ENCODE data around the gene ROR2. TPM values are rescaled to one million over a fixed set of nuclear protein-coding genes. Genes with fewer than 3 reads are reported as not detected.

Gene ROR2
- total RNA-seq, 1 experiment from 2014 or later = 0.68 TPM

GRCh38 chr9:91849694-91850093, 100.3 kb downstream of the ROR2 start:
- no peaks in the 10 kb centered on the region for H3K9me3 ChIP-seq
- BruUV-seq (replicated peaks) = no TSS peak
- no peaks in the 10 kb centered on the region for H3K36me3 ChIP-seq (ENCODE audit: control insufficient read depth, insufficient read depth, low read length)
- Mint-ChIP-seq H3K27ac (ENCODE audit: unreplicated experiment) (no peak overlapping the region), H3K4me3 (ENCODE audit: unreplicated experiment) (no peak overlapping the region), H3K27me3 (ENCODE audit: insufficient read depth, unreplicated experiment) (no peaks in the 10 kb centered on the region), H3K9me3 (ENCODE audit: unreplicated experiment) (no peaks in the 10 kb centered on the region), H3K36me3 (ENCODE audit: insufficient read depth, unreplicated experiment) (no peaks in the 10 kb centered on the region), H3K4me1 (ENCODE audit: low read depth, unreplicated experiment) (no peaks in the 10 kb centered on the region)
- no peak overlapping the region for H3K4me3 ChIP-seq (ENCODE audit: low read depth, low read length)
- DNase-seq = no peak
- H3K27me3 ChIP-seq (replicated peaks; ENCODE audit: control insufficient read depth, insufficient read depth, low read length) = no peaks in the 10 kb centered on the region
- CTCF ChIA-PET = no interaction called here
- H3K4me1 ChIP-seq = no peaks in the 10 kb centered on the region
- no peak for TF ChIP-seq CTCF (IDR thresholded peaks at IDR 0.05; ENCODE audit: insufficient read depth in 1 of 2, low read depth in 1 of 2, low read length in 1 of 2, severe bottlenecking in 1 of 2, unreplicated experiment in 1 of 2)
- POLR2A ChIA-PET = no interaction called here
- intact Hi-C loops (cut with micrococcal nuclease; ENCODE audit: unreplicated experiment) = no loop called here

GRCh38 chr9:91848146-91848545, 101.9 kb downstream of the ROR2 start:
- no peaks in the 10 kb centered on the region for H3K4me1 ChIP-seq
- no peak overlapping the region for H3K4me3 ChIP-seq (ENCODE audit: low read depth, low read length)
- no peak for DNase-seq
- H3K27me3 ChIP-seq (replicated peaks; ENCODE audit: control insufficient read depth, insufficient read depth, low read length) = no peaks in the 10 kb centered on the region
- POLR2A ChIA-PET = no interaction called here
- BruUV-seq (replicated peaks) = no TSS peak
- no peaks in the 10 kb centered on the region for H3K27me3 Mint-ChIP-seq (ENCODE audit: insufficient read depth, unreplicated experiment)
- no peak overlapping the region for H3K27ac Mint-ChIP-seq (ENCODE audit: unreplicated experiment)
- no peaks in the 10 kb centered on the region for H3K9me3 ChIP-seq
- CTCF ChIA-PET = no interaction called here
- H3K9me3 Mint-ChIP-seq (ENCODE audit: unreplicated experiment) = no peaks in the 10 kb centered on the region
- H3K36me3 Mint-ChIP-seq (ENCODE audit: insufficient read depth, unreplicated experiment) = no peaks in the 10 kb centered on the region
- intact Hi-C loops (cut with micrococcal nuclease; ENCODE audit: unreplicated experiment) = no loop called here
- no peaks in the 10 kb centered on the region for H3K36me3 ChIP-seq (ENCODE audit: control insufficient read depth, insufficient read depth, low read length)
- no peak for TF ChIP-seq CTCF (IDR thresholded peaks at IDR 0.05; ENCODE audit: insufficient read depth in 1 of 2, low read depth in 1 of 2, low read length in 1 of 2, severe bottlenecking in 1 of 2, unreplicated experiment in 1 of 2)
- no peak overlapping the region for H3K4me3 Mint-ChIP-seq (ENCODE audit: unreplicated experiment)
- no peaks in the 10 kb centered on the region for H3K4me1 Mint-ChIP-seq (ENCODE audit: low read depth, unreplicated experiment)

GRCh38 chr9:91847581-91848091, 102.4 kb downstream of the ROR2 start:
- H3K36me3 ChIP-seq (ENCODE audit: control insufficient read depth, insufficient read depth, low read length) = no peaks in the 10 kb centered on the region
- CTCF ChIA-PET = no interaction called here
- no peak for TF ChIP-seq CTCF (IDR thresholded peaks at IDR 0.05; ENCODE audit: insufficient read depth in 1 of 2, low read depth in 1 of 2, low read length in 1 of 2, severe bottlenecking in 1 of 2, unreplicated experiment in 1 of 2)
- Mint-ChIP-seq H3K9me3 (ENCODE audit: unreplicated experiment) (no peaks in the 10 kb centered on the region), H3K4me3 (ENCODE audit: unreplicated experiment) (no peak overlapping the region), H3K27me3 (ENCODE audit: insufficient read depth, unreplicated experiment) (no peaks in the 10 kb centered on the region), H3K36me3 (ENCODE audit: insufficient read depth, unreplicated experiment) (no peaks in the 10 kb centered on the region), H3K27ac (ENCODE audit: unreplicated experiment) (no peak overlapping the region), H3K4me1 (ENCODE audit: low read depth, unreplicated experiment) (no peaks in the 10 kb centered on the region)
- H3K4me1 ChIP-seq = no peaks in the 10 kb centered on the region
- H3K9me3 ChIP-seq = no peaks in the 10 kb centered on the region
- BruUV-seq (replicated peaks) = no TSS peak
- POLR2A ChIA-PET = no interaction called here
- H3K4me3 ChIP-seq (ENCODE audit: low read depth, low read length) = no peak overlapping the region
- no peak for DNase-seq
- no peaks in the 10 kb centered on the region for H3K27me3 ChIP-seq (replicated peaks; ENCODE audit: control insufficient read depth, insufficient read depth, low read length)
- intact Hi-C loops (cut with micrococcal nuclease; ENCODE audit: unreplicated experiment) = no loop called here
